ENCODE results near the gene ARHGAP10.
A peak's percentile ranks its signal among the peaks of the same experiment; 100 is the strongest.

Gene ARHGAP10

DNA sequence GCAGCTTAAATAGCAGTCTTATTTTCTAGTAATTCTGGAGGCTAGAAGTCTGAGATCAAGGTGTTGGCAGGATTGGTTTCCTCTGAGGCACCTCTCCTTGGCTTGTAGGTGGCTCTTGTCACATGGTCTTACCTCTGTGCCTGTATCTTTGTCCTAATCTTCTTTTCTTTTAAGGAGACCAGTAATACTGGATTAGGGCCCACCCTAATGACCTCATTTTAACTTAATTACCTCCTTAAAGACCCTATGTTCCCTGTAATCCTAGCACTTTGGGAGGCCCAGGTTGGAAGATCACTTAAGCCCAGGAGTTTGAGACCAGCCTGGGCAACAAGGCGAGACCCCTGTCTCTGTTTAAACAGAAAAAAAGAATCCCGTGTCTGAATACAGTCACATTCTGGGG lies 38.9 kb downstream of the ARHGAP10 start:
- DNase-seq: no peak

DNA sequence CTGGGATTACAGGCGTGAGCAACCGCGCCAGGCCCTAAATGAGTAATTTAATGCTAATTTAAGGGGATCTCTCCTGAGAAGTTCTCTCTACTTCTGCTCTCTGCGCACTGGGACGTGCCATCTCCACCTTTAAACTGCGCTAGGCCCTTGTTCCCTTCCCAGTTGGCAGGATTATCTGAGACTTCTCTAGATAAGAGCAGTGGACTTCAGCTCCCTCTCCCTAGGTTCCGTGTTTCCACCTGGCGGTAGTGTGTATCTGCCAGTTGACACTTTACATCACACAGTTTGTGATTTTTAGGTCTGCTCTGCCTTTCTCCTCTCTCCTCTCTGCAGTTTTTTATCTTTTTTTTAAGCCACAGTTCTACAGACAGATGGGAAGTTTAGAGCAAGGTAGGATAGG lies 40.2 kb downstream of the ARHGAP10 start:
- DNase-seq: no peak

DNA sequence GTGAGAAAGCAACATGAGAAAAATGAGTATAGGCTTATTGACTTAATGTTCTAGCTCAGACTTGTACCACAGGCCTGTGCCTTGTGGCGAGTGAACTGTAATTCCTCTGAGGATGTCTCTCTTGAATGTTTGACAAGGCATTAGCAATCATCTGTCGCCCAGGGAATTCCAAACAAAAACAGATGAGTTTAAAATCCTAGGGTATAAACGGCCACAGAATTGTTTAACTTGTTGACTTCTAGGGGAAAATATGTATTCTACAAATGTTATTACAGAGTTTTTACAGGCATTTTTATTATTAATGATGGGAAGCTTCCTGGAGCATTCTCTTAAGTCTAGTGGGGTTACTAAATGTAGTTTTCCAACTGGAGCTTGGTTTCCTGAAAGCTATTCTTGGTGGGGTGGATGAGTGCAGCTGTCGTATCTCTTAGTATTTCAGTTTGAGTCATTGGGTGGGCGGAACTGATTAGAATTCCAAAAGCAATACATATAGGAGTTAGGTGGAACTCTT lies 40.6 kb downstream of the ARHGAP10 start:
- DNase-seq: peak; percentile 66

- DNase-seq: peak; percentile 24
Observed at GRCh38 chr4:147773261-147774184, 41.6 kb downstream of the ARHGAP10 start.

- DNase-seq: no peak
Observed at GRCh38 chr4:147776716-147777115, 44.8 kb downstream of the ARHGAP10 start.

DNA sequence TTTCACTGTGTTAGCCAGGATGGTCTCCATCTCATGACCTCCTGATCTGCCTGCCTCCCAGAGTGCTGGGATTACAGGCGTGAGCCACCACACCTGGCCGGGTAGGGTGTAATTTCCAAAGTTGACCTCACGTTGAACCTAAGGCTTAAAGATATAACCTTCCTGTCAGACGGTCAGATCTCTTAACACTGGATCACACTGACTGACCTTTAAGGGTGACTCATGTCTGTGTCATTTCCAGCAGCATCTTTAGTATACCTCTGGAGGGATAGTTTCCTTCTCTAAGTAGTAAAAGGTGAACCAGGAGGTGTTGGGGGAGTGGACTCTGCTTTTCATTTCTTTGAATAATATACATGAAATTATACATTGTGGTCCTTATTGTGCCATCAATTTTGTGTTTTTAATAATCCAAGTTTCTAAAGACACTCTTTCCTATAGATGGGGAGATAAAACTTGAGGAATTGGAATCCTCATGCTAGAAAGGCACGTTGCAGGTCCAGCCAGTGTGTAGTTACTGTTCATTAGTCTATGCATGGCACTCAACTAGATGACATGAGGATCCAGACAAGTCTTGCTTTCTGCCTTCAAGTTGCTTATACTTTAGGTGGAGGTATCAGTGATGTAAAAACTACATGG lies 45.7 kb downstream of the ARHGAP10 start:
- DNase-seq: no peak

- DNase-seq: no peak
Observed at GRCh38 chr4:147778942-147779341, 47.1 kb downstream of the ARHGAP10 start.

DNA sequence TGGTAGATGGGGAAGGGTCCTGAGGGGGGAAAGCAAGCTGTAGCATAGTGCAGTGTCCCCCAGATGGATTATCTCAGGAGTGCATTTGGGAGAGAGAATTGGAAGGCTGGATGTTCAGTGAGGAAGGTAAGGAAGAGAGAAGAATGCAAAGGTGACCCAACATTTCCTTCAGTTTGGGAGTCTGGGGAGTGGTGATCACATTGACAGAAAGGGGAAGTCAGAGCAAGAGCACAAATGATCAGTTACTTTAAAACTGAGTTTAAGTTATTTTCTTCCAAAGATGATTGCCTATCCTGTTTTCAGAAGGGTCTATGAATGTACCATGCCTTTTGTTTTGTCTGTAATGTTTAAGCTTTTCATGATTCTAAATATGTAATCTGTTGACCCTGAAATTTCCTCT lies 47.6 kb downstream of the ARHGAP10 start:
- DNase-seq: no peak

- DNase-seq: no peak
Observed at GRCh38 chr4:147780137-147780777, 48.4 kb downstream of the ARHGAP10 start.

DNA sequence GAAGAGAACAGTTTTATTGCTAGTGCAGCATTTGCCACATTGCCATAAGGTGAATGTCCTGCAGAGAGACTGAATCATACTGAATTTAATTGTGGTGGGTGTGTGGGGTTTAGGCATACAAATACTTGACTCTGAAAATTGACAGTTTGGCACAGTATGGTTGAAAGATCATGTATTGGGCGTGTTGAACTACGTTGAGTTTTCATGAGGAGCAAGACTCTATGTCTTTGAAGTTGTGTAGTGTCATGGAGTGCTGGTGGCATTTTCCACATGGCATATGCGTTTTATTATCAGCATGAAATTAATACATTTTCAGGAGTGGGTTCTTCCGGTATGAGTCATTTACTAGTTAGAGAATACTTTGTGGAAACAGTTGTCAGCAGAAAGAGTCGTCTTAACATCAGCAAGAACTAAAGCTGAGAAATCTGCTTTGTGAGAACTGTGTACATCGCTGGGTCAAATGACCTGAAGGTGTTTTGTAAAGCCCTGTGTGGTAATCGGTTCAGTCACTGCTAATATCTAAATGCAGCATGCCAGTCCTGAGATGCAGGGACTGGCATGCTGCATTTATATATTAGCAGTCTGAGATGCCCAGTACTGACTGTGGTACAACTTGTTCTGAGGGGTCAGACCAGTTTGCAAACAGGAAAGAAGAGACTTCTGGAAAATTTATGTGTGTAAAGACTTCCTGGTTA lies 50.3 kb downstream of the ARHGAP10 start:
- DNase-seq: no peak

GRCh38 chr4:147785129-147785528 lies 53.2 kb downstream of the ARHGAP10 start:
- no peak for DNase-seq

DNA sequence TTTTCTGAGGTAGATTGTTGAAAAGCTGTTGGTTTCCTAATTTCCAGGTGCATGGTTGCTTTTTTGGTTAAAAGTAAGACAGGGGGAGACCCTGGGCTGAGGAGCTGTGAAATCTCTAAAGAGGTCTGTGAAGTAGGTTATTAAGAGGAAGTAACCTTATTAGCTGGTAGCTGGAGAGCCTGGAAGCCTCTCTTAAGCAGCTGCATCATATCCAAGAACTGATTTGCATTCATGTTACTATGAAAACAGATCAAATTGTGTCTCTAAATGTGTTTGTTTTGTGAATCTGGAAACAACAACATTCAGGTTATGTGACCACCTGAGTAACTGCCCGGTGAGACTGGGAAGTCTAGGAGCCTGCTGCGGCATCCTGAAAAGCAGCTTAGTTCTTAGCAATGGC lies 54.1 kb downstream of the ARHGAP10 start:
- no peak for DNase-seq

GRCh38 chr4:147786531-147786930 lies 54.6 kb downstream of the ARHGAP10 start:
- DNase-seq: no peak

- no peak for DNase-seq
Observed at GRCh38 chr4:147787204-147787603, 55.3 kb downstream of the ARHGAP10 start.

GRCh38 chr4:147788791-147789190 lies 56.9 kb downstream of the ARHGAP10 start:
- no peak for DNase-seq

- no peak for DNase-seq
Observed at GRCh38 chr4:147789596-147789995, 57.7 kb downstream of the ARHGAP10 start.

GRCh38 chr4:147790412-147790811 lies 58.5 kb downstream of the ARHGAP10 start:
- DNase-seq: no peak

DNA sequence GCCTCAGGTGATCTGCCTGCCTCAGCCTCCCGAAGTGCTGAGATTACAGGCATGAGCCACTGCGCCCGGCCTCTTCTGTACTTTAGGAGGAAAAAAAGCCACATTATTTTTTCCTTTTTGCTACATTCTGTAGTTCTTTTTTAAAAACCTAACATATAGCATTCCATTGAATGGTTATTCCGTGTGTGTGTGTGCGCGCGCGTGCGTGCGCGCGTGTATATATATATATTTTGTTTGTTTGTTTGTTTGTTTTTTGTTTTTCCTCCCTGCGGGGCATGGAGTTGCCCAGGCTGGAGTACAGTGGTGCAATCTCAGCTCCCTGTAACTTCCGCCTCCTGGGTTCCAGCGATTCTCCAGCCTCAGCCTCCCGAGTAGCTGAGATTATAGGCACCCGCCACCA lies 59.5 kb downstream of the ARHGAP10 start:
- no peak for DNase-seq

DNA sequence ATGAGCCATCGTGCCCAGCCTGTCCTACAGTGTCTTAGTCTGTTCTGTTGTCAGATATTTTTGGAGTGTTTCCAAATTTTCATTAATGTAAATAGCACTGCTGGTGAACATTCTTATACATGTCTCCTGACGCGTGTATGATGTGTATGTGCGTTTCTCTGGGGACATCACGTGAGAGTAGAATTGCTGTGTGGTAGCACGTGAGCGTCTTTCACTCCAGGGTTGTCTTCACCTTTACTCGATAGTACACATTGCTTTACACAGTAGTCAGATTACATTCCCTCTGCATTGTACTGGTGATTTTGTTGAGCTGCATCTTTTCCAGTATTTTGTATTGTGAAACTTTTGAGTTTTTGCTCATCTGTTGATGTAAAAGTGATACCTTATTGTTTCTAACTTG lies 60.0 kb downstream of the ARHGAP10 start:
- DNase-seq: no peak

- DNase-seq: no peak
Observed at GRCh38 chr4:147793569-147794313, 61.9 kb downstream of the ARHGAP10 start.

DNA sequence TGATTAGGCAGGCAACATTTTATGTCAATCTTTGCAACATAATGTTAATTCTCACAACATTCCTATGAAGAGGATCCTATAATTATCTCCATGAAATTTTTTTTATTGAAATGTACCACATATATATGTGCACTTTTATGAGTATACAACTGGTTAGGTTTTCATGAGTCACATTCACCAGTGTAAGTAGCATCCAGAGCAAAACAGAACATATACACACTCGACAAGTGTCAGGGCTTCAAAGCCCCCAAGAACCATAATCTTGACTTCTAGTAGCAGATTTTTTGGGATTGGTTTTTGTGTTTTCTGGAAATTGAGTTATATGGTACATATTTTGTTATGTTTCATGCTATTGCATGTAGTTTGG lies 62.4 kb downstream of the ARHGAP10 start:
- no peak for DNase-seq

DNA sequence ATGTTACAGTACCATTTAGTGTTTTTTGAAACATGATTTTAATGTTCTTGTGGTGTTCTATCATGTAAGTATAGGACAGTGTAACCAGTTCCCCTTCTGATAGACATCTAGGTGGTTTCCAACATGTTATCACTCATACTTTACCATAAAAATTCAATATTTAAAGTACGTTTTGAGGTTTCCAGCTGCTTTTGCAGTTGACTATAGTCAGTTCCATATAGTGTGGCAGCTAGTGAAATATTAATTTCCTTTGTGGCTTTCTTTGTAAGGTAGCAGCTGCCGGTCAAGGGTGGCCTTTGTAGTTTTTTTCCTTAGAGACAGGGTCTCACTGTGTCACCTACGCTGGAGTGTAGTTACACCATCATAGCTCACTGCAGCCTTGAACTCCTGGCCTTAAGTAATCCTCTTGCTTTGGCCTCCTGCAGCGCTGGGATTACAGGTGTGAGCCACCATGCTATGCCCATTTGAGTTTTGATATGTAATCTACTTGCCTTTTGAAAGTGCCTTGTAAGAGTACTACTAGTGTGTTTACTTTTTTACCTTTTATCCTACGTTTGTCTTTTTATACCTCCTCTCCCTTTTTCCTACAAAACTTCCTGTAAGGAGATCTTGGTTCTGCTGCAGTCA lies 63.0 kb downstream of the ARHGAP10 start:
- DNase-seq: no peak
